ENCODE results near the gene CATSPERZ. TPM values are rescaled to one million over a fixed set of nuclear protein-coding genes. Genes with fewer than 3 reads are reported as not detected.

The CATSPERZ gene
- total RNA-seq, 4 donors from 2014 or later, result not detected

GRCh38 chr11:64343767-64344559, 43.8 kb downstream of the CATSPERZ start:
- Histone ChIP-seq H3K9me3 (no peaks in the 10 kb centered on the region), H3K27ac (no peak overlapping the region), H3K4me1 (peaks cover 28% of the 10 kb centered on the region), H3K27me3 (no peaks in the 10 kb centered on the region), H3K4me3 (no peak overlapping the region), H3K36me3 (no peaks in the 10 kb centered on the region)
- no peak for DNase-seq (ENCODE audit: low spot score in 2 of 2)
- WGBS, result 82% methylated on average over 10 of the region's 18 CpGs
- TF ChIP-seq CTCF (IDR thresholded peaks at IDR 0.05) (no peak), EP300 (IDR thresholded peaks at IDR 0.05) (no peak)

- Histone ChIP-seq H3K36me3 (no peaks in the 10 kb centered on the region), H3K4me1 (peaks cover 31% of the 10 kb centered on the region), H3K27me3 (no peaks in the 10 kb centered on the region), H3K9me3 (no peaks in the 10 kb centered on the region), H3K4me3 (no peak overlapping the region), H3K27ac (no peak overlapping the region)
- WGBS, result 94% methylated on average over 21 of the region's 28 CpGs
- TF ChIP-seq EP300 (IDR thresholded peaks at IDR 0.05) (no peak), POLR2A (IDR thresholded peaks at IDR 0.05) (no peak), CTCF (IDR thresholded peaks at IDR 0.05) (no peak), POLR2AphosphoS5 (IDR thresholded peaks at IDR 0.05) (no peak)
- DNase-seq (ENCODE audit: low spot score in 2 of 2), result no peak
These were observed 44.6 kb downstream of the CATSPERZ start for GRCh38 chr11:64344787-64345186.

- 84% methylated on average over 12 of the region's 12 CpGs for WGBS
- TF ChIP-seq POLR2AphosphoS5 (IDR thresholded peaks at IDR 0.05) (no peak), EP300 (IDR thresholded peaks at IDR 0.05) (no peak), POLR2A (IDR thresholded peaks at IDR 0.05) (no peak), CTCF (IDR thresholded peaks at IDR 0.05) (no peak)
- Histone ChIP-seq H3K4me1 (peaks cover 23% of the 10 kb centered on the region), H3K27me3 (no peaks in the 10 kb centered on the region), H3K27ac (no peak overlapping the region), H3K9me3 (no peaks in the 10 kb centered on the region), H3K36me3 (no peaks in the 10 kb centered on the region), H3K4me3 (no peak overlapping the region)
- DNase-seq (ENCODE audit: low spot score in 2 of 2), result no peak
These were observed 47.2 kb downstream of the CATSPERZ start for GRCh38 chr11:64347193-64347867.

- no peak overlapping the region for H3K4me3 ChIP-seq
- no peak overlapping the region for H3K27ac ChIP-seq
- H3K4me1 ChIP-seq, result peaks cover 13% of the 10 kb centered on the region
- no peaks in the 10 kb centered on the region for H3K9me3 ChIP-seq
- no peaks in the 10 kb centered on the region for H3K36me3 ChIP-seq
- WGBS, result 67% methylated on average over 14 of the region's 14 CpGs
- TF ChIP-seq POLR2A (IDR thresholded peaks at IDR 0.05) (no peak), EP300 (IDR thresholded peaks at IDR 0.05) (no peak), CTCF (IDR thresholded peaks at IDR 0.05) (no peak), POLR2AphosphoS5 (IDR thresholded peaks at IDR 0.05) (no peak)
- no peaks in the 10 kb centered on the region for H3K27me3 ChIP-seq
- no peak for DNase-seq (ENCODE audit: low spot score in 2 of 2)
These were observed 48.3 kb downstream of the CATSPERZ start for GRCh38 chr11:64348383-64349024.

GRCh38 chr11:64349025-64349387, 48.8 kb downstream of the CATSPERZ start:
- no peak for TF ChIP-seq POLR2A (IDR thresholded peaks at IDR 0.05)
- TF ChIP-seq POLR2AphosphoS5 (IDR thresholded peaks at IDR 0.05), result no peak
- TF ChIP-seq EP300 (IDR thresholded peaks at IDR 0.05), result no peak
- no peak for TF ChIP-seq CTCF (IDR thresholded peaks at IDR 0.05)
- Histone ChIP-seq H3K4me1 (peaks cover 12% of the 10 kb centered on the region), H3K9me3 (no peaks in the 10 kb centered on the region), H3K27ac (no peak overlapping the region), H3K4me3 (no peak overlapping the region), H3K36me3 (no peaks in the 10 kb centered on the region), H3K27me3 (no peaks in the 10 kb centered on the region)
- no peak for DNase-seq (ENCODE audit: low spot score in 2 of 2)
- 90% methylated on average over 5 of the region's 7 CpGs for WGBS
